Ascending aorta (tissue), 2 donors: Measurements from ENCODE around the gene KAZN. TPM values are rescaled to one million over a fixed set of nuclear protein-coding genes. Genes with fewer than 3 reads are reported as not detected.

Source experiments
- DNase-seq, 2 donors: peaks; one replicate each; pipeline ENCODE4 v3.0.0-alpha.2; 2019; ENCODE audit warnings: low spot score in 2 of 2
- H3K27ac ChIP-seq, 2 donors: fragments of 200-600 bp; sonication (generic); one replicate each; pipeline ENCODE4 v1.5.1; 2016 to 2017; ENCODE audit warnings: mild to moderate bottlenecking in 1 of 2
- H3K27me3 ChIP-seq: fragments of 200-600 bp; sonication (generic); one replicate; pipeline ENCODE4 v1.5.1; 2017
- H3K36me3 ChIP-seq, 2 donors: fragments of 200-600 bp; sonication (generic); one replicate each; pipeline ENCODE4 v1.5.1; 2016
- H3K4me1 ChIP-seq, 2 donors: fragments of 200-600 bp; sonication (generic); one replicate each; pipeline ENCODE4 v1.5.1; 2016 to 2017; ENCODE audit warnings: mild to moderate bottlenecking in 1 of 2
- H3K4me3 ChIP-seq, 2 donors: fragments of 200-600 bp; sonication (generic); one replicate each; pipeline ENCODE4 v1.5.1; 2016 to 2017; ENCODE audit warnings: mild to moderate bottlenecking in 1 of 2
- H3K9me3 ChIP-seq, 2 donors: fragments of 200-600 bp; sonication (generic); one replicate each; pipeline ENCODE4 v1.5.1; 2016
- CTCF ChIP-seq, 3 experiments: fragments of 200-600 bp in 2 of 3; fragments of 450-650 bp in 1 of 3; sonication (generic) in 2 of 3; IDR thresholded peaks; one replicate each; pipeline ENCODE4 v1.5.1; 2016 to 2019; ENCODE audit warnings: antibody characterized with exemption in 3 of 3, mild to moderate bottlenecking in 1 of 3, moderate library complexity in 1 of 3
- intact Hi-C: fragments of 100-400 bp; cut with DNase I; formaldehyde crosslinking; loops from one replicate; pipeline ENCODE4 v1.15.1; 2023
- total RNA-seq: library from RNA; depleted of rRNA; stranded (reverse); fragments of >200 nt; gene quantifications from one replicate; pipeline ENCODE4 v1.1.0, GENCODE V29; 2016

KAZN gene
- total RNA-seq, 1 donor from 2014 or later: 58.5 TPM

GRCh38 chr1:15045123-15045522 lies 446.6 kb downstream of the KAZN start:
- Histone ChIP-seq H3K4me3 (no peak overlapping the region), H3K27me3 (no peaks in the 10 kb centered on the region)
- intact Hi-C loops: loop anchor here (5.0 kb wide), 1 partner anchor 268 kb away; no protein-coding TSS in a partner anchor

GRCh38 chr1:15046487-15047165 lies 448.1 kb downstream of the KAZN start:
- no peaks in the 10 kb centered on the region for H3K9me3 ChIP-seq
- intact Hi-C loops: loop anchor here (5.0 kb wide), 1 partner anchor 269 kb away; no protein-coding TSS in a partner anchor
- peak in 1 of 2 donors; percentile 79 for DNase-seq
- H3K27ac ChIP-seq: no peak overlapping the region
- TF ChIP-seq CTCF (IDR thresholded peaks at IDR 0.05): peak; percentile 73 to 95 (median 84)
- H3K4me1 ChIP-seq: no peaks in the 10 kb centered on the region
- no peaks in the 10 kb centered on the region for H3K27me3 ChIP-seq
- no peak overlapping the region for H3K4me3 ChIP-seq
- peaks cover 0 to 14% of the 10 kb centered on the region in 2 donors for H3K36me3 ChIP-seq

More at GRCh38 chr1:15045123-15045522, 446.6 kb downstream of the KAZN start:
- H3K4me1 ChIP-seq: no peaks in the 10 kb centered on the region
- TF ChIP-seq CTCF (IDR thresholded peaks at IDR 0.05): no peak
- H3K27ac ChIP-seq: no peak overlapping the region
- no peaks in the 10 kb centered on the region for H3K9me3 ChIP-seq
- peaks cover 0 to 14% of the 10 kb centered on the region in 2 donors for H3K36me3 ChIP-seq
- DNase-seq: no peak

GRCh38 chr1:15047237-15047636 lies 448.8 kb downstream of the KAZN start:
- intact Hi-C loops: loop anchor here (5.0 kb wide), 1 partner anchor 270 kb away; no protein-coding TSS in a partner anchor
- DNase-seq: no peak
- Histone ChIP-seq H3K27me3 (no peaks in the 10 kb centered on the region), H3K27ac (no peak overlapping the region), H3K36me3 (peaks cover 0 to 14% of the 10 kb centered on the region in 2 donors), H3K9me3 (no peaks in the 10 kb centered on the region), H3K4me1 (no peaks in the 10 kb centered on the region), H3K4me3 (no peak overlapping the region)
- no peak for TF ChIP-seq CTCF (IDR thresholded peaks at IDR 0.05)

- Histone ChIP-seq H3K27me3 (no peaks in the 10 kb centered on the region), H3K9me3 (no peaks in the 10 kb centered on the region), H3K27ac (no peak overlapping the region), H3K4me3 (no peak overlapping the region), H3K36me3 (peaks cover 0 to 18% of the 10 kb centered on the region in 2 donors), H3K4me1 (no peaks in the 10 kb centered on the region)
- intact Hi-C loops: loop anchor here (5.0 kb wide), 1 partner anchor 271 kb away; no protein-coding TSS in a partner anchor
- no peak for TF ChIP-seq CTCF (IDR thresholded peaks at IDR 0.05)
- DNase-seq: no peak
These were observed 450.0 kb downstream of the KAZN start for GRCh38 chr1:15048437-15048980.

GRCh38 chr1:15049067-15049466 lies 450.6 kb downstream of the KAZN start:
- intact Hi-C loops: loop anchor here (5.0 kb wide), 1 partner anchor 272 kb away; no protein-coding TSS in a partner anchor
- peaks cover 0 to 17% of the 10 kb centered on the region in 2 donors for H3K36me3 ChIP-seq
- DNase-seq: no peak
- no peak for TF ChIP-seq CTCF (IDR thresholded peaks at IDR 0.05)
- no peak overlapping the region for H3K4me3 ChIP-seq
- H3K4me1 ChIP-seq: no peaks in the 10 kb centered on the region
- H3K27me3 ChIP-seq: no peaks in the 10 kb centered on the region
- no peaks in the 10 kb centered on the region for H3K9me3 ChIP-seq
- no peak overlapping the region for H3K27ac ChIP-seq
